Esophagus squamous epithelium (tissue), 4 donors: ENCODE measurements around the gene CBFA2T3.

Experiments used
- POLR2A ChIP-seq, 4 donors: fragments of 450-650 bp; IDR thresholded peaks; one replicate each; pipeline ENCODE4 v1.6.1; 2017; ENCODE audit warnings: antibody characterized with exemption in 4 of 4, mild to moderate bottlenecking in 4 of 4, moderate library complexity in 3 of 4
- TF ChIP-seq, protein P1 (sequence below), 6 experiments: fragments of 450-650 bp in 4 of 6; fragments of 200-600 bp in 2 of 6; sonication (generic) in 2 of 6; IDR thresholded peaks; one replicate each; pipeline ENCODE4 v1.5.1; 2016 to 2019; ENCODE audit warnings: antibody characterized with exemption in 6 of 6, mild to moderate bottlenecking in 4 of 6, moderate library complexity in 4 of 6

DNA sequence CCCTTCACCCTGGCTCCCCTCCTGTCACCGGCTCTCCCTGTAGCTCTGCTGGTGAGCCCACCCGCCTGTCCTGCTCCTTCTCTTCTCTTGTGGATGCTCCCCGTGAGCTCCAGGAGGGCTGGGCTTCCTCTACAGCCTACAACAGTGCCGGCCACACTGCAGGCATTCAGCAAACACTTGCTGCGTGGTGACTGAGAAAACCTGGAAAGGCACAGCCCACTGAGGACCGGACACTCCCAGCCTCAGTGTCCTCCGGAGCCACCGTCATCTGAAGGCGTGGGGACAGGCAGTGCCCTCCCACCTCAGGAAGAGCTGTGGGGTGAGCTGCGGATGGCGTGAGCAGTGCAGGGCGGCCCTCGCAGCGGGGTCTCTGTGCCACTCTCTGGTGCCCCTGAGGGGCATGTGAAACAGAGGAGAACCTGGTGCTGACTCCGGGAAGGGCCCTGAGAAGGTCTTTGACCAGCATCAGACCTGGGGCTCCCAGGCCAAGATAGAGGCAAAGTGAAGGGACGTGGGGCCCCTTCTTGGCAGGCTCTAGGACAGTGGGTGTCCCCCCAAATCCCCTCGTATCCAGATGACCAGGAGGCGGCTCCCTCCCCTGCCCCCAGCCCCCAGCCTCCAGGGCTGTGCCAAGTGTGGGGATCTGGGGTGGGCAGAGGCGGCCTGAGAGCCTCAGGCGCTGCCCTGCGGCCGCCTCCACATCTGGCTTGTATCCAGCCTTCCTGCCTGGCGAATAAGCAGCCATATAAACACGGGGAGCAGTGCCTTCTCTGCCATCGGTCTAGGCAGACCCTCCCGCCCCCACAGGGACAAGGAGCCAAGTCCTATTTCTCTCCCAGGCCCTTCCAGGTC is 66.5 kb downstream of the CBFA2T3 start:
- TF ChIP-seq, protein P1, sequence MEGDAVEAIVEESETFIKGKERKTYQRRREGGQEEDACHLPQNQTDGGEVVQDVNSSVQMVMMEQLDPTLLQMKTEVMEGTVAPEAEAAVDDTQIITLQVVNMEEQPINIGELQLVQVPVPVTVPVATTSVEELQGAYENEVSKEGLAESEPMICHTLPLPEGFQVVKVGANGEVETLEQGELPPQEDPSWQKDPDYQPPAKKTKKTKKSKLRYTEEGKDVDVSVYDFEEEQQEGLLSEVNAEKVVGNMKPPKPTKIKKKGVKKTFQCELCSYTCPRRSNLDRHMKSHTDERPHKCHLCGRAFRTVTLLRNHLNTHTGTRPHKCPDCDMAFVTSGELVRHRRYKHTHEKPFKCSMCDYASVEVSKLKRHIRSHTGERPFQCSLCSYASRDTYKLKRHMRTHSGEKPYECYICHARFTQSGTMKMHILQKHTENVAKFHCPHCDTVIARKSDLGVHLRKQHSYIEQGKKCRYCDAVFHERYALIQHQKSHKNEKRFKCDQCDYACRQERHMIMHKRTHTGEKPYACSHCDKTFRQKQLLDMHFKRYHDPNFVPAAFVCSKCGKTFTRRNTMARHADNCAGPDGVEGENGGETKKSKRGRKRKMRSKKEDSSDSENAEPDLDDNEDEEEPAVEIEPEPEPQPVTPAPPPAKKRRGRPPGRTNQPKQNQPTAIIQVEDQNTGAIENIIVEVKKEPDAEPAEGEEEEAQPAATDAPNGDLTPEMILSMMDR (IDR thresholded peaks at IDR 0.05), result no peak
- no peak for TF ChIP-seq POLR2A (IDR thresholded peaks at IDR 0.05)
